Spleen (tissue), 11 donors: ENCODE results near the gene SLC26A1. TPM values are rescaled to one million over a fixed set of nuclear protein-coding genes. Genes with fewer than 3 reads are reported as not detected.

Experiments used
- DNase-seq: peaks from one replicate; pipeline ENCODE4 v3.0.0-alpha.2; 2020
- H3K27ac ChIP-seq, 8 donors: fragments of 200-600 bp; sonication (generic) in 7 of 8; 1 replicate in 4 of 8; 2 replicates in 4 of 8; pipeline versions ENCODE4 v1.5.0 to v1.8.0; 2016 to 2021; ENCODE audit warnings: inconsistent platforms in 4 of 8, mild to moderate bottlenecking in 4 of 8, moderate library complexity in 1 of 8
- H3K27me3 ChIP-seq, 7 donors: fragments of 200-600 bp; sonication (generic) in 6 of 7; replicated peaks in 1 of 7; 1 replicate in 4 of 7; 2 replicates in 3 of 7; pipeline versions ENCODE4 v1.5.0 to v1.8.0; 2016 to 2021; ENCODE audit warnings: inconsistent platforms in 3 of 7, mild to moderate bottlenecking in 1 of 7
- H3K36me3 ChIP-seq, 6 donors: fragments of 200-600 bp; sonication (generic) in 5 of 6; 1 replicate in 4 of 6; 2 replicates in 2 of 6; pipeline versions ENCODE4 v1.5.0 to v1.8.0; 2016 to 2021; ENCODE audit warnings: inconsistent platforms in 2 of 6
- H3K4me1 ChIP-seq, 6 donors: fragments of 200-600 bp; sonication (generic) in 5 of 6; 1 replicate in 3 of 6; 2 replicates in 3 of 6; pipeline versions ENCODE4 v1.5.0 to v1.8.0; 2016 to 2021; ENCODE audit warnings: inconsistent platforms in 3 of 6
- H3K4me3 ChIP-seq, 8 donors: fragments of 200-600 bp; sonication (generic) in 7 of 8; 1 replicate in 4 of 8; 2 replicates in 4 of 8; pipeline versions ENCODE4 v1.5.0 to v1.8.0; 2016 to 2021; ENCODE audit warnings: inconsistent platforms in 4 of 8, mild to moderate bottlenecking in 4 of 8, moderate library complexity in 2 of 8
- H3K9me3 ChIP-seq, 8 donors: fragments of 200-600 bp; sonication (generic) in 7 of 8; 1 replicate in 4 of 8; 2 replicates in 4 of 8; pipeline versions ENCODE4 v1.5.0 to v1.8.0; 2016 to 2021; ENCODE audit warnings: inconsistent platforms in 4 of 8
- CTCF ChIP-seq, 11 experiments: fragments of 200-600 bp in 7 of 11; fragments of 450-650 bp in 4 of 11; sonication (generic) in 4 of 11; IDR thresholded peaks in 8 of 11; conservative IDR thresholded peaks in 3 of 11; 1 replicate in 7 of 11; 2 replicates in 4 of 11; pipeline versions ENCODE4 v1.4.0 to v1.8.0; 2016 to 2021; ENCODE audit warnings: antibody characterized with exemption in 11 of 11, inconsistent platforms in 4 of 11, mild to moderate bottlenecking in 1 of 11
- POLR2A ChIP-seq, 3 donors: fragments of 450-650 bp; IDR thresholded peaks; one replicate each; pipeline ENCODE4 v1.5.1; 2017; ENCODE audit warnings: antibody characterized with exemption in 3 of 3, mild to moderate bottlenecking in 1 of 3
- POLR2AphosphoS5 ChIP-seq, 3 donors: sonication (generic); formaldehyde crosslinking; IDR thresholded peaks; one replicate each; pipeline ENCODE4 v1.5.1; 2017; ENCODE audit warnings: antibody characterized with exemption in 3 of 3
- WGBS, 5 donors: extraction: QIAGEN DNeasy Blood & Tissue Kit in 3 of 5; methylation state at CpG; one replicate each; pipeline versions ENCODE4 v1.1.5 to v1.1.7; 2013 to 2018; 5-methylcytosine and 5-hydroxymethylcytosine counted together
- intact Hi-C: fragments of 100-400 bp; cut with DNase I; formaldehyde crosslinking; loops from one replicate; pipeline ENCODE4 v1.15.0; 2023; ENCODE audit warnings: low total_unique reads
- polyA plus RNA-seq, 3 donors: library from polyadenylated mRNA; stranded (reverse); fragments of 200-250 nt; gene quantifications; one replicate each; pipeline ENCODE4 v1.2.1, GENCODE V29; 2013
- total RNA-seq, 7 donors: library from RNA; depleted of rRNA in 3 of 7; stranded (reverse); fragments of >200 nt in 3 of 7; fragmentation: NEBNext Ultra II Directional in 4 of 7; extraction: Animal tissue kit (Norgen Biotek cat#: 25700) in 4 of 7; gene quantifications; one replicate each; pipeline versions ENCODE4 v1.1.0 to v1.2.1, GENCODE V29; 2016 to 2021
- donor health status: healthy with polysubstance abuse.
- donor health status: DM: no; HTN: no; CAD: no; lungs with moderate emphysema.
- donor health status: DM: no; HTN: no; CAD: no.
- donor health status: Bipolar disorder and iron deficiency.
- donor health status: healthy.
- donor health status: DM: no; HTN: no; CAD: no.
- donor health status: DM: yes; HTN: yes; CAD: no.

SLC26A1 gene
- total and polyA plus RNA-seq, 10 donors: 0.07 to 0.68 (median 0.24) TPM; not detected in 1

DNA sequence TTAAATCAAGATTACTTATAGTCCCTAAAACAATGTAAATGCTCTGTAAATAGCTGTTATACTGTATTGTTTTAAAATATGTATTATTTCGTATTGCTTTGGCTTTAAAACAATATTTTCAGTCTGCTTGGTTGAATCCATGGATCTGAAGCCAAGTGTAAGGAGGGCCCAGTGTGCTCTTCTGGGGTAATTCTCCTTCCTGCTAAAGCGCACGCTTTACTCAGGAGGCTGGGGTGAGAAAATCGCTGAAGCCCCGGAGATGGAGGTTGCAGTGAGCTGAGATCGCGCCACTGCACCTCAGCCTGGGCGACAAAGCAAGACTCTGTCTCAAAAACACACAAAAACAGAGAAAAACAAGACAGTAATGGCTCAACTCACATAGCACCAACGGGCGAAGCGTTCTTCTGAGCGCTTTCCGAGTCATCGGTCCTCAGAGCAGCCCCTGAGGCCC, 6.8 kb downstream of the SLC26A1 start:
- no peak for TF ChIP-seq CTCF (IDR thresholded peaks at IDR 0.05 in 8 of 11, conservative IDR thresholded peaks at IDR 0.05 in 3 of 11)
- TF ChIP-seq POLR2A (IDR thresholded peaks at IDR 0.05): no peak
- TF ChIP-seq POLR2AphosphoS5 (IDR thresholded peaks at IDR 0.05): peak in 1 of 3 donors; percentile 81

GRCh38 chr4:985123-985830, 7.9 kb downstream of the SLC26A1 start:
- intact Hi-C loops: loop anchor here (10.0 kb wide), 1 partner anchor 220 kb away; no protein-coding TSS in a partner anchor
- peak in 2 of 11 experiments; percentile 14 to 19 for TF ChIP-seq CTCF (IDR thresholded peaks at IDR 0.05 in 8 of 11, conservative IDR thresholded peaks at IDR 0.05 in 3 of 11)
- TF ChIP-seq POLR2AphosphoS5 (IDR thresholded peaks at IDR 0.05): peak; percentile 48 to 70 (median 69)
- TF ChIP-seq POLR2A (IDR thresholded peaks at IDR 0.05): no peak
- H3K36me3 ChIP-seq: peaks cover 0 to 14% (median 8%) of the 10 kb centered on the region in 6 donors
- peak overlapping the region in 3 of 8 donors; percentile 10 to 62 (median 47) for H3K27ac ChIP-seq
- DNase-seq: peak; percentile 93
- peak overlapping the region in 5 of 8 donors; percentile 3 to 57 (median 15) for H3K4me3 ChIP-seq
- no peaks in the 10 kb centered on the region for H3K27me3 ChIP-seq
- WGBS, 5 donors: 38 to 51% (median 45%) methylated on average over 22 to 23 of the region's 23 CpGs
- peaks cover 21 to 44% (median 36%) of the 10 kb centered on the region in 6 donors for H3K4me1 ChIP-seq
- H3K9me3 ChIP-seq: no peaks in the 10 kb centered on the region

More for the DNA sequence above, 6.8 kb downstream of the SLC26A1 start:
- Histone ChIP-seq H3K4me1 (peaks cover 21 to 48% (median 37%) of the 10 kb centered on the region in 6 donors), H3K9me3 (no peaks in the 10 kb centered on the region), H3K4me3 (peak overlapping the region; percentile 50 to 93 (median 84)), H3K27me3 (no peaks in the 10 kb centered on the region), H3K27ac (peak overlapping the region; percentile 44 to 90 (median 80)), H3K36me3 (peaks cover 0 to 26% (median 15%) of the 10 kb centered on the region in 6 donors)
- intact Hi-C loops: loop anchor here (10.0 kb wide), 1 partner anchor 222 kb away; no protein-coding TSS in a partner anchor
- WGBS, 5 donors: 3 to 4% (median 3%) methylated on average over 14 of the region's 14 CpGs
- no peak for DNase-seq

DNA sequence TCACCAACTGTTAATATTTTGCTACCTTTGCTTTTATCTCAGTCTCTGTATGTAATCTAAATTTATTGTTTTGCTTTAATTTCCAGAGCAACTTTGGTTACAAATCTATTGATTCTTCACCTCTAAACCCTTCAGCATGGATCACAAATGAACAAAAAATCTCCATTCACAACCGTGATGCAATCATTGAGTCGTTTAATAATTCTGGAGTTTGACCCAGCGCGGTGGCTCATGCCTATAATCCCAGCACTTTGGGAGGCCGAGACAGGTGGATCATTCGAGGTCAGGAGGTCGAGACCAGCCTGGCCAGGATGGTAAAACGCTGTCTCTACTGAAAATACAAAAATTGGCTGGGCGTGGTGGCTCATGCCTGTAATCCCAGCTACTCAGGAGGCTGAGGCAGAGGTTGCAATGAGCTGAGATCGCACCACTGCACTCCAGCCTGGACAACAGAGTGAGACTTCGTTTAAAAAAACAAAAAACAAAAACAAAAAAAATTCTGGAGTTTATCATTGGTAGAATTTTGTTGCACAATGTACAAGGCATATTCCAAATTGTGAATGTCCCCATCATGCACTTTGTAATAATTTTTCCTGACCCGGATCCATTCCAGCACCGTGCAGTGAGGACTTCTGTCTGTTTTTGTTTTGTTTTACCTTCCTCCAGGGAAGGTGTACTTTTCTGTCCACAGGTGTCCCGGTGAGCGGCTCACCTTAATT, 8.7 kb downstream of the SLC26A1 start:
- Histone ChIP-seq H3K4me3 (peak overlapping the region in 4 of 8 donors; percentile 5 to 57 (median 16)), H3K27me3 (no peaks in the 10 kb centered on the region), H3K36me3 (peaks cover 0 to 6% (median 2%) of the 10 kb centered on the region in 6 donors), H3K4me1 (peaks cover 21 to 51% (median 38%) of the 10 kb centered on the region in 6 donors), H3K9me3 (no peaks in the 10 kb centered on the region), H3K27ac (peak overlapping the region in 3 of 8 donors; percentile 10 to 62 (median 47))
- WGBS, 5 donors: 78 to 86% (median 82%) methylated on average over 15 of the region's 15 CpGs
- TF ChIP-seq POLR2AphosphoS5 (IDR thresholded peaks at IDR 0.05) (no peak), CTCF (IDR thresholded peaks at IDR 0.05 in 8 of 11, conservative IDR thresholded peaks at IDR 0.05 in 3 of 11) (no peak), POLR2A (IDR thresholded peaks at IDR 0.05) (no peak)
- intact Hi-C loops: loop anchor here (10.0 kb wide), 1 partner anchor 220 kb away; no protein-coding TSS in a partner anchor
- no peak for DNase-seq
